ENCODE measurements around the gene SIK2.

DNA sequence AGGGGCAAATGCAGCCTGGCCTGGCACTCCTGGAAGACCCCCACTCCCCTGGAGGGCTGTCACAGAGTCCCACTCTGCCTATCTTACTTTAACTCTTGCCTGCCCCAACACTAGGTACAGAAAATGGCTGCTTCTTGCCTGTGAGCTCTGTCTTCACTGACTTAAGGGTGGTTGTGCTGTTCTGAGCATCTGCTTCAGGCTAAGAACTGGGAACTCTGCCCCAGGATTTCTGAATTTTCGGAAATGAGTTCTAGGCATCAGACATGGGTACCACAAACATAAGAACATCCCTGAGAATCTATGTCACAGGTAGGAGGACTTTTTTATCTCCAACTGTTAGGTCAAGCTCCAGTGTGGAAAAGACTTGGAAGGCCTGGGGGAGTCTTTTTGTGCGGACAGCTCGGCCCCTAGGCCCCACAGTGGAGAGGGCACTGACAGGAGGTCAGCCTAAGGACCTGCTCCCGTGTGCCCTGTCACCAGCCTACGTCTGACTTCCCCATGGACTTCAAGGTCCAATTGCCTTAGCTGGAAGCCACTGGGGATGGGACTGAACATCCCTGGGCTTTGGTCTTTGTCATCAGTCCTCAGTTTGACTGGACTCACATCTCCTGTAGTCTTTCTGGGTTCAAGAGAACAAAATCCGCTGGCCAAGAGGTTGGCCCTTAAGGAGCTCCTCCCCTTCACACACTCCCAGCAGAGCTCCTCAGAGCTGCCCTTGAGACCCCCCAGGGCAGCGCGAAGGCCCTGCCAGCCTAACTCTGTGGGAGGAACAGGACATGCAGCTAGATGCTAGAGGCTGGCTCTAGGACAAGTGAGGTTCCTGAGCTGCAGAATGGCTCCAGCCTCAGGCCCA lies 132.1 kb downstream of the SIK2 start:
- TF ChIP-seq CREB1 (IDR thresholded peaks at IDR 0.05; ENCODE audit: low read depth) (no peak), EP300 (IDR thresholded peaks at IDR 0.05; ENCODE audit: borderline replicate concordance) (no peak), EGR1 (IDR thresholded peaks at IDR 0.05) (no peak), FOXM1 (IDR thresholded peaks at IDR 0.05; ENCODE audit: borderline replicate concordance, low read depth) (no peak)
- TF ChIP-seq, protein P1, sequence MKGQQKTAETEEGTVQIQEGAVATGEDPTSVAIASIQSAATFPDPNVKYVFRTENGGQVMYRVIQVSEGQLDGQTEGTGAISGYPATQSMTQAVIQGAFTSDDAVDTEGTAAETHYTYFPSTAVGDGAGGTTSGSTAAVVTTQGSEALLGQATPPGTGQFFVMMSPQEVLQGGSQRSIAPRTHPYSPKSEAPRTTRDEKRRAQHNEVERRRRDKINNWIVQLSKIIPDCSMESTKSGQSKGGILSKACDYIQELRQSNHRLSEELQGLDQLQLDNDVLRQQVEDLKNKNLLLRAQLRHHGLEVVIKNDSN (IDR thresholded peaks at IDR 0.05) = no peak
- TF ChIP-seq, protein P2, sequence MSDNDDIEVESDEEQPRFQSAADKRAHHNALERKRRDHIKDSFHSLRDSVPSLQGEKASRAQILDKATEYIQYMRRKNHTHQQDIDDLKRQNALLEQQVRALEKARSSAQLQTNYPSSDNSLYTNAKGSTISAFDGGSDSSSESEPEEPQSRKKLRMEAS (IDR thresholded peaks at IDR 0.05) = no peak

Data from Ishikawa (cell line).